ENCODE results near the gene KCNIP1.
A peak's percentile ranks its signal among the peaks of the same experiment; 100 is the strongest.

KCNIP1 gene

DNA sequence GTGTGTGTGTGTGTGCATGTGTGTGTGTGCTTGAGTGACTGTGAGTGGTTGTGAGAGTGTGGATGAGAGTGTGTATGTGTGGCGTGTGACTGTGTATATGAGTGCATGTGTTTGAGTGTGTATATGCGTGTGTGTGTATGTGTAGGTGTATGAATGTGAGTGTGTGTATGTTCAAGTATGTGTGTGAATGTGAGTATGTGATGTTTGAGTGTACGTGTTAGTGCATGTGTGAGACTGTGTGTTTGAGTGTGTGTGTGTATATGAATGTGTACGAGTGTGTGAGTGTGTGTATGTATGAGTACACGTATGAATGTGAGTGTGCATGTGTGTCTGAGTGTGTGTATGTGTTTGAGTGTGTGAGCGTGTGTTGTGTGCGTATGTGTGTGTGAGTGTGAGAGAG is 47.8 kb downstream of the KCNIP1 start:
- no peak for DNase-seq (ENCODE audit: low read depth, low spot score)
- no peak overlapping the region for H3K4me3 ChIP-seq (ENCODE audit: low read depth, low read length)
- no peak for TF ChIP-seq CTCF (IDR thresholded peaks at IDR 0.05; ENCODE audit: low read depth, low read length)
- in situ Hi-C loops (cut with HindIII; ENCODE audit: low sequenced_read_pairs) = no loop called here

GRCh38 chr5:170552621-170553115 is 48.8 kb downstream of the KCNIP1 start:
- peak; percentile 91 for DNase-seq (ENCODE audit: low read depth, low spot score)

DNA sequence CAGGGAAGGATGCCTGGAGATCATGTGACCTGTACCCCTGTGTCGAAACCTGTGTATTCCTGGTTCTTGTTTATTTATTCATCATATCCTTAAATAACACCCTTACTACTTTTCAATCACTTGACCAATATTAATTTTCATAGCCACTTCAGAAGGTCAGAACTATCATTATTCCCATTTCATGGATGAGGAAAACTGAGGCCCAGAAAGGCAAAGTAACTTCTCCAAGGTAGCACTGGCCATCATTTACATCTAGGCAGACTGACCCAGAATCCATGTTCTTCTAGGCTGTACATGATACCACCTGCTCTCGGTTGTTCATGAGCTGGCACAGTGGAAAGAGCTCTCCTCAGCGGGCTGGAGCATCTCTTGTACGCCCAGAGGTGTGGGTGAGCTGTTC is 49.4 kb downstream of the KCNIP1 start:
- no peak overlapping the region for H3K4me3 ChIP-seq (ENCODE audit: low read depth, low read length)
- no peak for DNase-seq (ENCODE audit: low read depth, low spot score)
- in situ Hi-C loops (cut with HindIII; ENCODE audit: low sequenced_read_pairs) = no loop called here
- TF ChIP-seq CTCF (IDR thresholded peaks at IDR 0.05; ENCODE audit: low read depth, low read length) = no peak

More at GRCh38 chr5:170552621-170553115, 48.8 kb downstream of the KCNIP1 start:
- TF ChIP-seq CTCF (IDR thresholded peaks at IDR 0.05; ENCODE audit: low read depth, low read length) = no peak
- H3K4me3 ChIP-seq (ENCODE audit: low read depth, low read length) = no peak overlapping the region
- in situ Hi-C loops (cut with HindIII; ENCODE audit: low sequenced_read_pairs) = no loop called here

- in situ Hi-C loops (cut with HindIII; ENCODE audit: low sequenced_read_pairs) = no loop called here
- no peak for TF ChIP-seq CTCF (IDR thresholded peaks at IDR 0.05; ENCODE audit: low read depth, low read length)
- H3K4me3 ChIP-seq (ENCODE audit: low read depth, low read length) = no peak overlapping the region
- no peak for DNase-seq (ENCODE audit: low read depth, low spot score)
These were observed 50.9 kb downstream of the KCNIP1 start for GRCh38 chr5:170554521-170555267.

DNA sequence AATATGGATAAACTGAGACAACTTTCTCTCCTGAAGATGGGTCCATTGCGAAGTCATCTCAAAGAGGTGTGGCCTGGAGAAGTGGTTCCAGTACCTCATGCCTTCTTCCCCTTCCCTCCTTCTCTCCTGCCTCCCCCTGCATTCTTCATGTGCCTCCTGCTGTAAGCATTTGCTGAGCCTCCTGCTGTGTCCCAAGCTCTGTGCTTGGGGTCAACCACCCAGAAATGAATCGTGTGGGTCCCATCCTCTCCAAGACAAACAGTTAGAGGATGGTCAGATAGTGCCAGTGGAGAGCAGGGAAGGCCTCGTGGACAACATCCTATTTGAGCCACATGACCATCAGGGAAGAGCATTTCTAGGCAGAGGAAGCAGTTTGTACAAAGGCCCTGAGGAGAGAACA is 53.5 kb downstream of the KCNIP1 start:
- no peak for TF ChIP-seq CTCF (IDR thresholded peaks at IDR 0.05; ENCODE audit: low read depth, low read length)
- DNase-seq (ENCODE audit: low read depth, low spot score) = no peak
- in situ Hi-C loops (cut with HindIII; ENCODE audit: low sequenced_read_pairs) = no loop called here
- H3K4me3 ChIP-seq (ENCODE audit: low read depth, low read length) = no peak overlapping the region

- in situ Hi-C loops (cut with HindIII; ENCODE audit: low sequenced_read_pairs) = no loop called here
- no peak for DNase-seq (ENCODE audit: low read depth, low spot score)
- H3K4me3 ChIP-seq (ENCODE audit: low read depth, low read length) = no peak overlapping the region
- no peak for TF ChIP-seq CTCF (IDR thresholded peaks at IDR 0.05; ENCODE audit: low read depth, low read length)
These were observed 55.5 kb downstream of the KCNIP1 start for GRCh38 chr5:170559296-170559695.
